Left ventricle myocardium inferior (tissue), 1 donor: Measurements from ENCODE around the gene AANAT. TPM values are rescaled to one million over a fixed set of nuclear protein-coding genes. Genes with fewer than 3 reads are reported as not detected.
"Not testable (repeated sequence)": the region's sequence is repeated elsewhere in the genome, so short reads cannot be mapped to it uniquely, and the experiment has no call there.

Experiments used
- DNase-seq: peaks from one replicate; pipeline ENCODE4 v3.0.0-alpha.2; 2020
- H3K27ac ChIP-seq: fragments of 200-600 bp; replicated peaks from 2 replicates; pipeline ENCODE4 v1.8.0; 2021
- H3K27me3 ChIP-seq: fragments of 200-600 bp; 2 replicates; pipeline ENCODE4 v1.8.0; 2021; ENCODE audit warnings: low read depth
- H3K36me3 ChIP-seq: fragments of 200-600 bp; 2 replicates; pipeline ENCODE4 v1.8.0; 2021
- H3K4me1 ChIP-seq: fragments of 200-600 bp; 2 replicates; pipeline ENCODE4 v1.8.0; 2021
- H3K4me3 ChIP-seq: fragments of 200-600 bp; 2 replicates; pipeline ENCODE4 v1.8.0; 2021; ENCODE audit warnings: mild to moderate bottlenecking, moderate library complexity
- H3K9me3 ChIP-seq: fragments of 200-600 bp; replicated peaks from 2 replicates; pipeline ENCODE4 v1.8.0; 2021
- intact Hi-C: fragments of 100-400 bp; cut with micrococcal nuclease; formaldehyde crosslinking; loops from one replicate; pipeline ENCODE4 v1.11.0; 2022
- total RNA-seq: library from RNA; stranded (reverse); fragmentation: NEBNext Ultra II Directional; extraction: Animal tissue kit (Norgen Biotek cat#: 25700); gene quantifications from one replicate; pipeline ENCODE4 v1.2.1, GENCODE V29; 2021
- TF ChIP-seq, protein P1 (sequence below): fragments of 200-600 bp; IDR thresholded peaks from 2 replicates; pipeline ENCODE4 v1.8.0; 2021; ENCODE audit warnings: antibody characterized with exemption, mild to moderate bottlenecking, borderline replicate concordance
- donor health status: DM: no; HTN: yes; CAD: no; lungs with severe emphysema.

Gene AANAT
- total RNA-seq, 1 donor from 2014 or later = not detected

DNA sequence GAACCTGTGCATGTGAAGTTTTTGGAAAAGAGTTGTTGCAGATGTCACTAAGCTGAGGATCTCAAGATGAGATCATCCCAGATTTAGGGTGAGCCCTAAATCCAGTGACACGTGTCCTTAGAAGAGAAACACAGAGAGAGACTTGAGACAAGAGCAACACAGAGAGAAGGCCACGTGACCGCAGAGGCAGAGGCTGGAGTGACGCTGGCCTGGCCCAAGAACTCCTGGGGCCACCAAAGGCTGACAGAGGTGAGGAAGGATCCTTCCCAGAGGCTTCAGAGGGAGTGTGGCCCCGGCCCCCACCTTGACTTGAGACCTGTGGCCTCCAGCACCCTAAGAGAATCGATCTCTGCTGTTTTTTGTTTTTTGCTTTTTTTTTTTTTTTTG is 45.9 kb downstream of the AANAT start:
- intact Hi-C loops = no loop called here
- DNase-seq = no peak
- TF ChIP-seq, protein P1, sequence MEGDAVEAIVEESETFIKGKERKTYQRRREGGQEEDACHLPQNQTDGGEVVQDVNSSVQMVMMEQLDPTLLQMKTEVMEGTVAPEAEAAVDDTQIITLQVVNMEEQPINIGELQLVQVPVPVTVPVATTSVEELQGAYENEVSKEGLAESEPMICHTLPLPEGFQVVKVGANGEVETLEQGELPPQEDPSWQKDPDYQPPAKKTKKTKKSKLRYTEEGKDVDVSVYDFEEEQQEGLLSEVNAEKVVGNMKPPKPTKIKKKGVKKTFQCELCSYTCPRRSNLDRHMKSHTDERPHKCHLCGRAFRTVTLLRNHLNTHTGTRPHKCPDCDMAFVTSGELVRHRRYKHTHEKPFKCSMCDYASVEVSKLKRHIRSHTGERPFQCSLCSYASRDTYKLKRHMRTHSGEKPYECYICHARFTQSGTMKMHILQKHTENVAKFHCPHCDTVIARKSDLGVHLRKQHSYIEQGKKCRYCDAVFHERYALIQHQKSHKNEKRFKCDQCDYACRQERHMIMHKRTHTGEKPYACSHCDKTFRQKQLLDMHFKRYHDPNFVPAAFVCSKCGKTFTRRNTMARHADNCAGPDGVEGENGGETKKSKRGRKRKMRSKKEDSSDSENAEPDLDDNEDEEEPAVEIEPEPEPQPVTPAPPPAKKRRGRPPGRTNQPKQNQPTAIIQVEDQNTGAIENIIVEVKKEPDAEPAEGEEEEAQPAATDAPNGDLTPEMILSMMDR = no peak
- no peak overlapping the region for H3K27ac ChIP-seq
- H3K4me3 ChIP-seq = no peak overlapping the region
- H3K9me3 ChIP-seq = no peaks in the 10 kb centered on the region
- no peaks in the 10 kb centered on the region for H3K27me3 ChIP-seq
- peaks cover 18% of the 10 kb centered on the region for H3K4me1 ChIP-seq
- no peaks in the 10 kb centered on the region for H3K36me3 ChIP-seq

- H3K36me3 ChIP-seq, H3K4me3 ChIP-seq, intact Hi-C loops, DNase-seq, H3K9me3 ChIP-seq, H3K27me3 ChIP-seq: not testable (repeated sequence)
- peak overlapping the region; percentile 74 for H3K27ac ChIP-seq
- H3K4me1 ChIP-seq = peaks cover 18% of the 10 kb centered on the region
Measured at GRCh38 chr17:76514355-76514754, 47.0 kb downstream of the AANAT start.

DNA sequence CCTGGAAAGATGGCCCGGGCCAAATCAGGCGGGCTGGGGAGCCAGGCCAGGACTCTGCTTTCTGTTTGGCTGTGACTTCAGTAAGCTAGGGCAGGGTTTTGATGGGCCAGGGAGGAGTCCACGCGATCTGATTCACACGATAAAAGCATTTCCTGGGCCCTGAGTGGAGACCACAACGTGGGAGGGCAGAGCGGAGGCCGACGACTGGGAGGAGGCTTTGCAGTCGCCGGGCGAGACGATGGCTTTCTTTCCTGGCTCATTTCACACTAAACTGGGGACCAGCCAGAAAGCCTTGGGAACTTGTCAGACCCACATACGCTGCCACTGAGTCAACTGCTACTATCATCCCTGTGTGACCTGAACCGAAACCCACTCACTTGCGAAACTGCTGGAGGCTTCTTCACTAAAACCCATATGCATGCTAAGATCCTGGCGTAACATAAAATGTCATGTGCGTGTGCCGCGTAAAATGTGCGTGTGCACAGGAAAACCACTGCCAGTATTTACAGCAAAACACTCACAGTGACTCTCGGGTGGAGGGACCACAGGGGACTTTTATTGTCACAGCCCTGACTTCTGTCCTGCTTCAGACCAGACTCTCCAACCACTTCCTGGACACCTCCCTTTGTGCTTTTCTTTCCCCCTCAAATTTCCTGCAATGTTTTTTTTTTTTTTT is 48.0 kb downstream of the AANAT start:
- intact Hi-C loops = no loop called here
- Histone ChIP-seq H3K9me3 (no peaks in the 10 kb centered on the region), H3K4me3 (peak overlapping the region; percentile 40), H3K27me3 (no peaks in the 10 kb centered on the region), H3K27ac (peak overlapping the region; percentile 74), H3K4me1 (peaks cover 18% of the 10 kb centered on the region), H3K36me3 (no peaks in the 10 kb centered on the region)
- DNase-seq = peak; percentile 56
- TF ChIP-seq, protein P1 = no peak

DNA sequence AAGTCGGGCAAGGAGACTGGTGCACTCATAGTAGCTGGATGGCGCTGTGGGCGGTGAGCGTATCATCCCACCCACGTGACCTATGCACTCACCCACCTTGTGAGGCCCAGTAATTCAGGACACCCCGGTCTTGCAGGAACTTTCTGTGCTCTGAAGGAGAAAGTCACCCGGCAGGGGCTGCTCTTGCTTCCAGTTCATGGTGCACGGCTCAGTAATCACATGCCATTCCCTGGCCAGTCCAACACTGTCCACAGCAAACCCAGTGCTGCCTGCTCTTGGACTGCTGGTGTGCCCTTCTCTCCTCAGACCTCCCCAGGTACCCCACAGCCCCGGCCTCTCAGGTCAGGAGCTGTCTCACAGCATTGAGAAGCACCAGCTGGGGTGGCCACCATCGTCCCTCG is 50.2 kb downstream of the AANAT start:
- DNase-seq = no peak
- H3K36me3 ChIP-seq = no peaks in the 10 kb centered on the region
- intact Hi-C loops = no loop called here
- H3K9me3 ChIP-seq = no peaks in the 10 kb centered on the region
- H3K4me1 ChIP-seq = peaks cover 14% of the 10 kb centered on the region
- H3K27me3 ChIP-seq = no peaks in the 10 kb centered on the region
- H3K4me3 ChIP-seq = no peak overlapping the region
- no peak overlapping the region for H3K27ac ChIP-seq
- TF ChIP-seq, protein P1 = peak; percentile 23

DNA sequence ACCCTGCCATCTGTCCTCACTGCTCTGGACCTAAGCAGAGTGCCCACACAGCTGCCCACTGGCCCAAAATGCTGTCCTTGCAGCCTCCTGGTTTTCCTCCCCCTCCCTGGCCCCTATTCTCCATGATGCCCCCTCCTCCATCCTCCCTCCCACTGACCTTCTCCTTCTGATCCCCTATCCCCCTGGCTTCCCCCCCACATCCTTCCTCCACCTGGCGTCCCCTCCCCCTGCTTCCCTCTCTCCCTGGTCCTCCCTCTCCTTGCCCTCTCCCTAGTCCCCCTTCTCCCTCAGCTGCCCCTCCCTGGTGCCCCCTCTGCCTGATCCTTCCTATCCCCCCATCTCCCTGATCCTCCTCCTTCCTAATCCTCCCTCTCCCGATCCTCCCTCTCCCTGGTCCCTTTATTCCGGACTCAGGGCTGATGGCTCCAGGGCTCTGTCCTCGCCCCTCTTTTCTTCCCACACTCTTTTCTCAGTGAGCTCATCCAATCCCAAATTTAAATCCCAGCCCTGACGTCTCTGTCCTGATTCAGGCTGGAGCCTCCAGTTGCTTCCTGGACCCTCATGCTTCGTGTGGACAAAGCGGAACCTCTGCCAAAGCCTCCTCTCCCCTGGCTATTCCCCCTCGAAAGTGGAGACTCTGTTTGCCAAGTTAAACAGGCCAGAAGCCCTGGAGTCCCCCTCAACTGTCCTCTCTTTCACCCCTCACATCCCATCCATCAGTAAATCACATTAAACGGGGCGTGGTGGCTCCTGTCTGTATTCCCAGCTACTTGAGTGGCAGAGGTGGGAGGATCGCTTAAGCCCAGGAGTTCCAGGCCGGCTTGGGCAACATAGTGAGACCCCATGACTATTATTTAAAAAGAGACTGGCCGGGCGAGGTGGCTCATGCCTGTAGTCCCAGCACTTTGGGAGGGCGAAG is 51.9 kb downstream of the AANAT start:
- no peak for DNase-seq
- intact Hi-C loops = no loop called here
- H3K4me1 ChIP-seq = peaks cover 30% of the 10 kb centered on the region
- H3K27me3 ChIP-seq = no peaks in the 10 kb centered on the region
- no peaks in the 10 kb centered on the region for H3K9me3 ChIP-seq
- peak overlapping the region; percentile 40 for H3K27ac ChIP-seq
- H3K36me3 ChIP-seq = no peaks in the 10 kb centered on the region
- H3K4me3 ChIP-seq = no peak overlapping the region
- TF ChIP-seq, protein P1 = no peak

Other genes starting within 250 kb of the AANAT start
- gene RNF157, start 227.1 kb upstream of the AANAT start, total RNA-seq = 4.8 TPM
- 26.0 TPM for gene UBALD2, start 202.3 kb upstream of the AANAT start, total RNA-seq
- gene QRICH2, start 159.3 kb upstream of the AANAT start, total RNA-seq = 2.4 TPM
- gene PRPSAP1, start 113.7 kb upstream of the AANAT start, total RNA-seq = 30.7 TPM
- gene SPHK1, start 83.0 kb upstream of the AANAT start, total RNA-seq = 2.3 TPM
- 35.7 TPM for gene UBE2O, start 14.5 kb upstream of the AANAT start, total RNA-seq
- gene RHBDF2, start 33.8 kb downstream of the AANAT start, total RNA-seq = 13.8 TPM
- gene CYGB, start 70.1 kb downstream of the AANAT start, total RNA-seq = 24.1 TPM
- 3.9 TPM for gene PRCD, start 72.4 kb downstream of the AANAT start, total RNA-seq
- gene ST6GALNAC2, start 118.3 kb downstream of the AANAT start, total RNA-seq = 4.3 TPM
- gene ST6GALNAC1, start 176.2 kb downstream of the AANAT start, total RNA-seq = 3.1 TPM
- gene MXRA7, start 243.4 kb downstream of the AANAT start, total RNA-seq = 411 TPM